Hindlimb muscle (tissue), 1 donor: ENCODE data around the gene TRIM58. TPM values are rescaled to one million over a fixed set of nuclear protein-coding genes. Genes with fewer than 3 reads are reported as not detected.

Source experiments
- DNase-seq: peaks from one replicate; pipeline ENCODE4 v3.0.0-alpha.2; 2013
- polyA plus RNA-seq: library from polyadenylated mRNA; unstranded; fragments of 120-200 nt; gene quantifications from one replicate; pipeline ENCODE4 v1.2.1, GENCODE V29; 2013; ENCODE audit not compliant: insufficient read length

The TRIM58 gene, protein sequence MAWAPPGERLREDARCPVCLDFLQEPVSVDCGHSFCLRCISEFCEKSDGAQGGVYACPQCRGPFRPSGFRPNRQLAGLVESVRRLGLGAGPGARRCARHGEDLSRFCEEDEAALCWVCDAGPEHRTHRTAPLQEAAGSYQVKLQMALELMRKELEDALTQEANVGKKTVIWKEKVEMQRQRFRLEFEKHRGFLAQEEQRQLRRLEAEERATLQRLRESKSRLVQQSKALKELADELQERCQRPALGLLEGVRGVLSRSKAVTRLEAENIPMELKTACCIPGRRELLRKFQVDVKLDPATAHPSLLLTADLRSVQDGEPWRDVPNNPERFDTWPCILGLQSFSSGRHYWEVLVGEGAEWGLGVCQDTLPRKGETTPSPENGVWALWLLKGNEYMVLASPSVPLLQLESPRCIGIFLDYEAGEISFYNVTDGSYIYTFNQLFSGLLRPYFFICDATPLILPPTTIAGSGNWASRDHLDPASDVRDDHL
- 1.3 TPM for polyA plus RNA-seq

DNA sequence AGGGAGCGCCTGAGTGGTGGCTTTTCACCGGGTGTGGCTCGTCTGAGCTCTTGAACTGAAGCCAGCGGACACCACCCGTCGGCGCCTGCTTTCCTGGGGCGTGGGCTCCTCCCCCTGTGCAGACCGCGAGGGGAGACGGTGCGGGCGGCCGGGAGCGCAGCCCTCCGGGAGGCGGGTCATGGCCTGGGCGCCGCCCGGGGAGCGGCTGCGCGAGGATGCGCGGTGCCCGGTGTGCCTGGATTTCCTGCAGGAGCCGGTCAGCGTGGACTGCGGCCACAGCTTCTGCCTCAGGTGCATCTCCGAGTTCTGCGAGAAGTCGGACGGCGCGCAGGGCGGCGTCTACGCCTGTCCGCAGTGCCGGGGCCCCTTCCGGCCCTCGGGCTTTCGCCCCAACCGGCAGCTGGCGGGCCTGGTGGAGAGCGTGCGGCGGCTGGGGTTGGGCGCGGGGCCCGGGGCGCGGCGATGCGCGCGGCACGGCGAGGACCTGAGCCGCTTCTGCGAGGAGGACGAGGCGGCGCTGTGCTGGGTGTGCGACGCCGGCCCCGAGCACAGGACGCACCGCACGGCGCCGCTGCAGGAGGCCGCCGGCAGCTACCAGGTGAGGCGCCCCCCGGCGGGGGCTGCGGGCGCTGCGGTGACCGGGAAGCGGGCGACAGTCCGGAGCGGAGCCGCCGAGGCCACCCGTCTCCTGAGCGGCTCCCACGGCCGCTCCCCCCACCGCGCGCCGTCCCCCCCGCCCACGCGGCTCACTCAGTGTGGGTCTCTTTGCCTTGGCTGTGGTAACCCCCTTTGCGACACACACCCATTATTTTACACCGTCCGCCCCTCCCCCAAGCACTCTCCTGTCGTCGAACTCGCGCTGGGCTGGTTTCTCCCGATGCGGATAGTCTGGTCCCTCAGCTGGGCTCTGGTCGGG, at the start of gene TRIM58:
Gene TRIM58, plus strand, starts transcription at position 119 of the 916 bp plus-strand sequence. Its CDS starts 60 bp downstream, at position 179.
- DNase-seq = no peak

DNA sequence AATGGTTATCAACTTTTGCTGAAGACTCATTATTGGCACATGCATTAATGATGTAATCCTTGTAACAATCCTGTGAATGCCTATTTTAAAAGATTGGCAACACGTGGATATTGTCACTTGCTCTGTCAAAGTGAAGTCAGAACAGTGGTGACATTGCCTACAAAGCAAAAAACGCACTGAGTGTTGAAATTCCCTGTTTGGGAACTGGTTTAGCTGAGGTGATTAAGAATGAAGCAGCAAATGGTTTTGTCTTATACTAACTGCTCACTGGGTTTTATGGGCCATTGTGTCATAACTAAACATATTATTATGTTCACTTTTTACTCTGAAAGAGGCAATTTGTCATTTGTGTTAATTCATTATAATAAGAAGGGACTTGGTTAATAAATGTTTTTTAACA, 44.4 kb upstream of the TRIM58 start:
- no peak for DNase-seq

DNA sequence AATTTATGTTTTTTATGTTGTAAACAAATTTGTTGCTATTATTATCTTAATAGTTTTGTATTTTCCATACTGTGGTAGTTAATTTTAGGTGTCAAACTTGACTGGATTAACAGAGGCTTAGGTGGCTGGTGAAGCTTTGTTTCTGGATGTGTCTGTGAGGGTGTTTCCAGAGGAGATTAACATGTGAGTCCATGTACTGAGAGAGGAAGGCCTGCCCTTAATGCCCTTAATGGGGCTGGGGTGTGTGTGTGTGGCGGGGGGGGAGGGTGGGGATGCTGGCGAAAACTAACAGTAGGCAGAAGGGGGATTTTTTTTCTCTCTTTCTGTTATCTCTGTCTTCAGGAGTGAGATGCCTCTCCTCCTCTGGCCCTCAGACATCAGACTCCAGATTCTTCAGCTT, 34.9 kb upstream of the TRIM58 start:
- no peak for DNase-seq

- DNase-seq = no peak
These were observed 33.0 kb upstream of the TRIM58 start, which contains the start of gene OR14A16 for GRCh38 chr1:247824023-247824422. TSS of gene OR14A16 (minus strand) at chr1:247824119. CDS start at chr1:247815729, 8,390 bp downstream.

GRCh38 chr1:247825362-247825761, 31.6 kb upstream of the TRIM58 start:
- no peak for DNase-seq

DNA sequence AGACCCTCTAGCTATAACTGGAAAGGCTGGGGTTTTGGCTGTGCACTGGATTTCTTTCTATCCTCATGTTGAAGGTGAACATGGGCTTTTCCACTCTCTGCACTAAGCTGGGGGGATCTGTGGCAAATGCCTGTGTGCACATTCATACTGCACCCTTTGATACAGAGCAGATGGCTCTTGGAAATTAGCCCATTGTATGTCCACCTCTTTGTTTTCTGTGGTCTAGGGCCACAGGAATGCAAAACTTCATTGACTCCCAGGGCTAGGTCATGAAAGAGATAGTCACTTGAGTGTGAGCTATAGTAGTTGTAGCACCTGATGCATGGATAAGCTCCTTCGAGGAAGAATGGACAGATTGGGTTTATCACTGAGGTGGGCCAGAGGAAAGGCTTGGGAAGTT, 27.3 kb upstream of the TRIM58 start:
- no peak for DNase-seq

DNA sequence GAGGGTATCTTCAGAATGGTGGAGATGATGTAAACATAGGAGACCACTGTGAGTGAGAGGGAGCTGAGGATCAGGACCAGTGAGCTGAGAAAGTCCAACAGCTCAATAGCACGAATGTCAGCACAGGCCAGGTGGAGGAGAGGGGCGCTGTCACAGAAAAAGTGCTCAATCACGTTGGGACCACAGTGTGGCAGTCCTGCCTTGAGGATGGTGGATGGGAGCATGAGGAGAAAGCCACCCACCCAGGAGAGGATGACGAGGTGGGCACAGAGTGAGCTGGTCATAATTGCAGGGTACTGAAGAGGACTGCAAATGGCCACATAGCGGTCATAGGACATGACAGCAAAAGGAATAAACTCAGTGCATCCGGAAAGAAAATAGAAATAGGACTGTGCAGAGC, 23.4 kb upstream of the TRIM58 start:
- no peak for DNase-seq

- DNase-seq = no peak
These were observed 16.2 kb upstream of the TRIM58 start for GRCh38 chr1:247840818-247841217.

DNA sequence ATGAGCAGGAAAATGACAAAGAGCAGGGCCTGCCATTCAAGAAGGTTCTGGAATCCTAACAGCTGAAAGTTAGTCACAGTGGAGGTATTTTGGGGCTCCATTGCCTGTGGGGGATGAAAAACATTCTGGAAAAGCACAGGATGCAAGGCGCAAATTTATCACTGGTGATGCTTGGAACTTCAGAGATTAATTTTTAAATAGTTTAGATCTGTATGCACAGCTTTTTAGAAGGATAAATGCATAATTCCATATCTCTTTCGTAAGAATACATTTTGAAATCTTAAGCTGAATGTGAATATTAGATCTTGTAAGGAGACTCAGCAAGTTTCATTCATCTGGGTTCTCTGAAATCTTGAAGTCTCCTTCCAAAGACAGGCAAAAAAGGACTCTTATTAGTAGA, 15.2 kb upstream of the TRIM58 start, which contains the start of gene OR11L1:
Gene OR11L1, minus strand, starts transcription at position 101 of the 400 bp plus-strand sequence. Its CDS starts 0 bp downstream, at position 101.
- DNase-seq = no peak

GRCh38 chr1:247843411-247843810, 13.6 kb upstream of the TRIM58 start:
- DNase-seq = no peak

DNA sequence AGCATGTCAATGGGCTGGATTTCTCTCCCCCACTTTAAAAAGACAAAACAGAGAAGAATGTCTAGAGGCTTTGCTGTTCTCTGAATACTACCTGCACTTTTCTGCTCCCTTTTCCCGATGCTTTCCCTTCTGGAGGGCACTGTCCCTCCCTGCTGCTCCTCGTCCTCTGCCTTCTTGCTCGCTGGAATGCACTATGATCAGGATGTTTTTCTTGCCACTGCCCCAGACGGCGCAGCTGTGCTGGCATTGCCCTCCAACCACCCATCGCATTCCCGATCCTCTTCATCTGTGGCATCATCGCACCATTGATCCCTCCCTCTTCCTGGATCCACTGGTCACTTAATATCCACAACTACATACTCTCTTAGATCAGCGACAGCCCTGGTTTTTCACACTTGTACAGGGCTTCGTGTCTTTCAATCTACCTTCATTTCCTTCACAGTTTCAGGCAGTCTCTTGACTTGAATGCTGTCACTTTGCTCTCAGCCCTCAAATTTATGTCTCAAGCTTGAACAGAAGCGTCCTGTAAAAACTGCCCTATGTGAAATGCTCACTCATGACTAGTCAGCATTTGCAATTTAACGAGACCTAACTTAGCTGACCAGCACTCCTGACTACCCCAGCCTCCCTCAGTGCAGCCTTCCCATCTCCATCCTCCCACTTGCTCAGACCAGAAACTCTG, 11.8 kb upstream of the TRIM58 start:
- DNase-seq = no peak

- DNase-seq = no peak
These were observed 11.3 kb upstream of the TRIM58 start for GRCh38 chr1:247845693-247846017.

DNA sequence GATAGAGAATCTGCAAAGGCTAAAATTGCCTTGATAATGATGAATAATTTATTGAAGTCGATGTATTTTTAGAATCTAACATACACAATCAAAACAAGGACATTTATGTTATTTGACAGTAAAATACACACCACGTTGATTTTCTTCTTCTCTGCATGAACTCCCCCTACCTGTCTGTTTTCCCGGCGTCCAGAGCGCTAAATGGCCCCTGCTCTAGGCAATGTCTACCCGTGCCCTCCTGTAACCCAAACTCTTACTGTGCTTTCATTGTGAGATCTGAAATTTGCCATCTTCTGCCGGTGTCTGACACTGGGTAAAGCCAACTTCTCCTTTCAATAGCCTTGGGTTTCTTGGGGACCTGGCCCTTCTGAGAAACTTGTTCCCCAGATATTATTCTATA, 8.6 kb upstream of the TRIM58 start:
- DNase-seq = no peak

DNA sequence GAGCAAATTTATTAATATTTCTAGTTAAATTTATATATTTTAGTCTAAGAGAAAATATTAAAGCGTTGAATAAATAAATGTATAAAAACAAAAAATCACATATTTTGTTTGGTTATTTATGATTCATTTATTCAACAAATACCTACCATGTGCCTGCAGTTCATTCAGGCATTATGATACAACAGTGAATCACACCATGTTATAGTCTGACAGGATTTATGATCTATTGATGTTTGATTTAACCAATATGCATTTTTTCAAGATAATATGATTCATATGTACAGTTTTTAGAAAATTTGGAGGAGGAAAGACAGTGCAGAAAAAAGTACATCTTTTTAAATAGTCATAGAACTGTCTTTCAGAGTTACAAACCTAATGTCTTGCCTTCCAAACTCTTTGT, 7.4 kb upstream of the TRIM58 start:
- no peak for DNase-seq

- no peak for DNase-seq
These were observed 2.0 kb upstream of the TRIM58 start for GRCh38 chr1:247854899-247855545.

DNA sequence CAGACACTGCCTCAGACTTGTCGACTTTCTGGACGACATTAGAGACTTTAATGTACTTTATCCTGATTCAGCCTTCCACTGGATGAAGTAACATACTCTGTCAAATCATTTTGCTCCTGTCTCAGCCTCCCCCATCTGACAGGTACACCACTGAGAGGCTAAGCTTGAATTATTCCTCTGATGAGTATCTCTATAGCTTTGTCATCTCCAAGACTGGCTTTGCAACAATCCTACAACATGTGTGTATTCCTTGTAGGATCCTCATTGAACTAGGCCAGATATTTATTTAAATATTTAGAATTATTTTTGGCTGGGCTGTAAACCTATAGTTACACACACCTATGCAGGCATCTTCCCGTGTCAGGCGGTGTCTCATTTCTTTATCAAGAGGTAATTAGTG, 1.1 kb upstream of the TRIM58 start:
- DNase-seq = no peak

- no peak for DNase-seq
These were observed 1.1 kb downstream of the TRIM58 start for GRCh38 chr1:247857985-247858619.

GRCh38 chr1:247862756-247863155, 5.8 kb downstream of the TRIM58 start:
- no peak for DNase-seq

GRCh38 chr1:247864644-247865043, 7.7 kb downstream of the TRIM58 start:
- DNase-seq = no peak

DNA sequence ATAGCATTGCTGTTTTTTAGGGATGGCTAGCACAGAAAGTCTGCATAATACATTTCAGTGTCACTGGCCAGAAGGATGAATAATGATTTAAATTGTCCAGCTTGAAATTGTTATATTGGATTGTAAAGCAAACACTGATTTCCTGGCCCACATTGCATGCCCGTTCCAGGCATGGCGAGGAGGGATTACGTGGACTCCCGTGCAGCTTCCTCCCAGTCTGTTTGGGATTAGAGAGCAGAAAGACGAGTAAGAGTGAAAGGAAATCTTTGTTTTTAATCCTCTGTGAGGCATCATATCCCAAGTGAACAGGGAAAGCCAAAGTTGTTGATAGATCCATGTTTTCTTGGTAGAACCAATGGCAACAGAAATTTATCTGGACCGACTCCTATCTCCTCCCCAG, 8.4 kb downstream of the TRIM58 start:
- DNase-seq = no peak

DNA sequence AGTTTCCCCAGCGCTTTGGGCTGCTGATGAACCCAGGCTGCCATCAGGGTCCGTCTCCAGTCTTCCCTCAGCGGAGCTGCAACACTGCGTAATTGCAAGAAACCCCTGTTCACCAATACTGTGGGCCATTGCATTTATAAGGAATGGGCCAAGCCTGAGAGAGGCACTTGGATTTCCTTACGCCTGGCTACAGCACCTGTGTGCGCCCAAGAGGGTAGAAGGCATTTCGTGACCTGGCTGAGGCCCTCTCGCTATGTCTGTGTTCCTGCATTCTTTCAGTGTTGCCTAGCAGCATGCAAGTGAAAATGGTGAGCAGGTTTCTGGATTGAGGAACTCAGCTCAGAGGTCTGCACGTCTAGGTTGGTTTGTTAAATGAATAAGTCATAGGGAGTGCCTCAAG, 26.4 kb downstream of the TRIM58 start:
- DNase-seq = no peak
